IPS DF 19.7 (cell line): ENCODE data around the gene TXLNB.

Experiments used
- DNase-seq: peaks from one replicate; pipeline ENCODE4 v3.0.0-alpha.2; 2013; ENCODE audit warnings: low read depth, low spot score

TXLNB gene

DNA sequence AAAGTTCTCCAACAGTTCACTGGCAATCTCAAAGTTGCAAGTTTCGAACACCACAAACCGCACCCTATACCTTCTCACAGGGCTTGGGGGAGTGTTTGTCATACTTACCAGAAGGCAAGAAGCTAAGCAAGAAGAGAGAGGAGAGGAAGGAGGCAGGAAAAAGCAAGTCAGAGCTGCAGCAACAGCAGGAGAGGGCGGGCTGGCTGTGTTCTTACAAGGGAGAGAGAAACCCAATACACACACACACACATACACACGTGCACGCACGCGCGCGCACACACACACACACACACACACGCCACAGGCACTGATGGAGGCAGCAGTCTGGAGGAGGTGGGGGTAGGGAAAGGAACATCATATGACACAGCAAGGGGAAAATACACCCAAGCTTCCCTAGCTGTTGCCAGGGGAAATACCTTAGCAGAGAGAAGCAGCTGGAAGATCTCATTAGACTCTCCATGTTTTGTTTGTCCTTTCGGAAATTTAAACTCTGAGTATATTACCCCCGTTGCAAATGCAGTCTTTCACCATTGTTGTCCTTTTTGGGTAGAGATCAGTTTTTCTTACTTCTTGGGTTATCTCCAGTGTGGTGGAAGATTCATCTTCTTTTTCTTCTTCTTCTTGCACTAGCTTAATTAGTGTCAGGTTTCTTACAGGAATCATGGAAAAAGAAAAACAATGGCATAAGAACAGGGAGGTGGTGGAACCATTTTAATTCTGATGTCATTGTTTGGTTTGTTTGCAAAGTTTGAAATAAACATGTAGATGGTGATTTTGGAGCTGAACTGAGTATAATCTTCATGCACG, at the start of gene TXLNB:
TXLNB (minus strand) TSS at position 186 of the 807 bp plus-strand sequence. CDS start 3,099 bp downstream, outside the sequence.
- no peak for DNase-seq

DNA sequence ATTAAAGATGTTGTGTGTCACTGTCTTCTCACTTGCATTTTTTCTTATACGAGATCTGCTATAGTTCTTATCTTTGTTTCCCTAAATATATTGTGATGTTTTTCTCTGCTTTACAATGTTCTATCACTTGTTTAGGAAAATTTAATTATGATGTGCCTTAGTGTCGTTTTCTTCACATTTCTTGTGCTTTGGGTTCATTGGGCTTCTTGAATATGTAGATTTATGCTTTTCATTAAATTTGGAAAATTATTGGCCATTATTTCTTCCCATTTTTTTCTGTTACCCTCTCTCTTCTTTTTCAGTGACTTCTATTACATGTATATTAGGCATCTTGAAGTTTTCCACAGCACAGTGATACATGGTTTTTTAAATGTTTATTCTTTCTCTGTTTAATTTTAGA, 49.3 kb upstream of the TXLNB start:
- DNase-seq, result no peak

DNA sequence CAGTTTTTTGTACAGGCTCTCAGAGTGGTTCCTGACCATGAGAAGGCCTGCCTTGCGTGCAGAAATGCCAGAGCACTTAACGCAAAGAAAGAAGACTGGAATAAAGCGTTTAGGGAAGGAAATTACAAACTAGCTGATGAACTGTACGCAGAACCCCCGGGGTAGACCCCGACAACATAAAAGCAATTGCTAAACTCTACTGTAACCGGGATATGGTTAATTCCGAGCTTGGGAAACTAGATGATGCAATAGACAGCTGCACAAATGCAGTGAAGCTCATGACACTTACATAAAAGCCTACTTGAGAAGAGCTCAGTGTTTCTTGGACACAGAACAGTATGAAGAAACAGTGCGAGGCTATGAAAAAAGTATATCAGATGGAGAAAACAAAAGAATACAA, 47.0 kb upstream of the TXLNB start:
- DNase-seq, result no peak

DNA sequence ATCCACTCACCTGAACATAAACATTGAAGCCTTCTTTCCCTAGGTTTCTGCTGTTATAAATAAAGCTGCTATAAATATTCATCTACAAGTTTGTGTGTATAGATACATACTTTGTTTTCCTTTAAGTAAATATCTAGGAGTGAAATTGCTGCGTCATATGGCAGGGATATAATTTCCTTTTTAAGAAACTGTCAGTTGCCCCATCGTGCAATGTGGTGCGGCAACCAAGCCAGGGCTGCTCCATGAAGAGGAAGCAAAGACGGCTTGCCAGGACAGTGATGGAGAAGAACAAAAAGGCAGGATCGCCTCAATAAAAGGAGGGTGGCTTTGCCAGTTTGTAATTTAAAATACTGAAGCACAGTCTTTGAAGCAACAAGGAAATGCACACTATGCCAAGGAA, 46.0 kb upstream of the TXLNB start:
- no peak for DNase-seq

DNA sequence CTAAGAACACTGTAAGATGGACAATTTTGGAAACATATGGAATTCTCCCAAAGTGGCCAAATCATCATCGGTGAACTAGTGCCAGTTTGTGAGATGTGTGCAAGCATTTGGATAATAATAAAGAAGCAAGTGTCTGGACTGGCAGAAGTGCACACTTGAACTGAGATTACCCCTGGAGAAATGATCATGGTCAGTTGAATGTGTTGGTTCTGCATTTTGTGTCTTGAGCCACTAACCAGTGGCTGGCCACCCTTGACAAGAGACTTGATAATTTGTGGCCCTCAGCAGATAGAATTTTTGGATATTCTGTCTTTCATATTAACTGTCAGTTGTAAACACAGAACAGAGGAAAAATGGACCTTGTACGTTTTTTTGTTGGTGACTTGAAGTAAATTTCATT, 45.2 kb upstream of the TXLNB start:
- DNase-seq, result no peak

DNA sequence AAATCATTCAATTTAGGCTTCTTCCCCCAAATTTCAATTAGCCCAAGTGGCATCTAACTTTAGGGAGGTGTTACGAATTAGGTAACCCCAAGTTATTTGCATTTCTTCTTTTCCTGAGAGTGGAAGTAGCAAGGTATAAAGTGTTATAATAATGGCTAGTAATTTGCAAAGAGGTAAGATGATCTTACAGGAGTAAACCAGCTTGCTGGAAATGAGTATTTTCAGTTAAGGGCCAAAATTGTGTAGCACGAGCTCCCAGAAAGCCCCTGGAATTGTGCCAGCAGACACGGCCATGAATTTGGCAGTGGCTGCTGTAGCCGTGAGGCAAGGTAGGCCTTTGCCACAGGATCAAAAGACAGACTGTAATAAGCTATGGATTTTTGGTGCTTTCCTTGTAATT, 44.7 kb upstream of the TXLNB start:
- DNase-seq, result no peak

DNA sequence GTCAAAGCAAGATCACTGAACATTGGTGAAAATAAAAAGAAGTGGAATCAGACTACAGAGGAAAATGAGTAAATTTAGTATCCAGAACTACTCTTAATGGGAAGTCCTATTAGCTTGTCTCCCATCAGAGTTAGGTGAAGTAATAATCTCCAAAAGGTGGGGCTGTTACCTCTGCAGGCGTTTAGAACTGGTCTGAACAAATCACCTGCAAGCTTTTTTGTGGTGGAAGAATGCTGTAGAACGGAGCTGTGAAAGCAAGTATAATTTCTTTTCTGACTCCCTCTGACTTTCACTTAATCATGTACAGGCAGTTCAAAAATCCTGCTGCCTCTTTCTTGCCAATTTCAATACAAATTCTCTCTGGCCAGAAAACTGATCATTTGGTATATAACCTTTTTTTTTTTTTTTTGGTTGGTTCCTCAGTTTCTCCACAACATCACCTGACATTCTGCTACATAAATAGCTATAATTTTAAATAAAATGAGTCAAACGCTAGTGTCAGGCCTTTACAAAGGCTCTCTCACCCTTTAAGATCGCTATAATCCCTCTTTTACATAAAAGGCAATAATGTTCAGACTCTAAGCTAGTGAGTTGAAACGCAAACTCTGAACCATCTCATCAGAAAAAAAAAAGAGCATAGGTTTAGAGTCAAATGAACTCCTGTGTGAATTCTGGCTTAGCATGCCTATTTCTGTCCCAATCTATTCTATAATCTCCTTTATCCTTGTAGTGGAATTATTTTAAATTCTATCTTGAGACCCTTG, 43.8 kb upstream of the TXLNB start:
- no peak for DNase-seq

DNA sequence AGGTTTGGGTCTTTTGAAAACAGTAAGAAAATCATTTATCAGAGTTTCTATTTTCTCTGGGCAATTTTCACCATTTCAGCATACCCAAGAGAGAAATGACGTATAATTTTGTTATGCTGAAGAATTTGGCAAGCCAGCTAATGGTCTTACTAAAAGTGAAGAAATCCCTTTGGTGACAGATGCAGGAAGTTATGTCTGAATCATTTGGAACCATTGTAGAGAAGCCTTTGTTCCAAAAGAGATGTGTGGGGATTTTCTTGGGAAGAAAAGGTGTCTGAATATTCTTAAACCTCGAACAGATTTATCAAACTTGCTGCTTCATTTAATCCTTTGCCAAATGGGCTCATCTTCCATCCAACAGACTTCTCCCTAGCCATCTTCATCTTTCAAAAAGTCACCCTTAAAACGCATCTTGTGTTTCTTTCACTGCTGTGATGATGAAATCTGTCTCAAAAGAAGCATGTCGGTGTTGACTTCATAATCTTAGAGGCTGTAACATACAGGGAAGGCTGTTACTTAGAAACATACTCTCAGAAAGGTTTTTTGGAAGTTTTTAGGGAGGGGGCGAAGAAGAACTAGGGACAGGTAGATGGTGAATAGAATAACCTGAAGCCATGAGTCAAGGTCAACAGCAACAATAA, 43.1 kb upstream of the TXLNB start:
- DNase-seq, result no peak

DNA sequence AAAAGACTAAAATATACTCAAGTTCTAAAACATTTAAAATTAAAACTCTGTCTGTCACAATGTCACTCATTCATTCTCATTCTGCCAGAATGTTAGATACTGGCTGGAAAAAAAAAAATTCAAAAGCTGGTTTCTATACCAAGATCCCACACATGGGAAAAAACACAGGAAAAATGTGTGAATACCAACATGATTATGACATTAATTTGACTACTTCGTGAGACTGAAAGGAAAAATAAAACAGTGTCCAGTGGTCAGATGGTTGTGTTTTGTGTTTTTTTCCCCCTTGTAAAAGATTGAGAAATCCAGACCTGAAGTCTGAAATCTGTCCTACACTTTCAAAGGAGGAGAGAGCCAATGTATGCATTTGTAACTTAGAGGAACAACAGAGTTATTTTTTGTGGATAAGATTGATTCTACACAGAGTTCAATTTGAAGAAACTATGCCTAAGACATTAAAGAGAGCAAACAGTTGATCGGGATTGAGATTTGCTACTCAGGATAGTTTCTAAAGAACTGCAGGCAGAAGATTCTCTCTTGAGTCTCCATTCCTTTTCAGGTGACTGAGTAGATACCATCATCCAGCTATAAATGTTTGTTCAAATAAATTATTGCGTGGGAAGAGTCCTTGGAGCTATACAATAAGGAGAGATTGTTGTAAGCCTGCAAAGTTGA, 39.2 kb upstream of the TXLNB start:
- no peak for DNase-seq

DNA sequence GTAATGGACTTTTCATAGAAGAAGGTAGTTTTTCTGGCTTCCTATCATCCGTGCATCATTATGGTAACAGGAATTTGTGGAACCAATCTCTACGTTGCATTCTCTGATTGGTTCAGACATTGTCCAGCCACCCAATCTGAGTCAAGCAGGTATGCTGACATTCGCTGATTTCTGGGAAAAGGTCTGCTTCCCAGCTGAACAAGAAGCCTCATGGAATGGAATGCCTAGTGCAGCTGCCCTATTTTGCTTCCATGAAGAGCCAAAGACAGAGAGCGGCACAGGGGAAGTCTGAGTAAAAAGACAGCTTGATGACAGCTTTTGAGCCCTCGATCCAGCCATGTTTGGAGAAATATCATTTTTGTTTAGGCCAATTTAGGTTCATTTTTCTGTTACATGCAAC, 38.5 kb upstream of the TXLNB start:
- no peak for DNase-seq

DNA sequence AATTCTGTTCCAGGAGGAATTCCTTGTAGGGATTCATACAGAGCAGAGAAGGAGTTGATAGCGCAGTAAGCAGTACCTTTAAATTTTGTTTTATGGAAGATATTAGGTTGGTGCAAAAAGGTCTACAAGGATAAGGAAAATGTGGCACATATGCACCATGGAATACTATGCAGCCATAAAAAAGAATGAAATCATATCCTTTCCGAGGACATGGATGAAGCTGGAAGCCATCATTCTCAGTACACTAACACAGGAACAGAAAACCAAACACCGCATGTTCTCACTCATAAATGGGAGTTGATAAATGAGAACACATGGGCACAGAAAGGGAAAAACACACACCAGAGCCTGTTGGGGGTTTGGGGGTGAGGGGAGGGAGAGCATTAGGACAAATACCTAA, 37.4 kb upstream of the TXLNB start:
- no peak for DNase-seq

DNA sequence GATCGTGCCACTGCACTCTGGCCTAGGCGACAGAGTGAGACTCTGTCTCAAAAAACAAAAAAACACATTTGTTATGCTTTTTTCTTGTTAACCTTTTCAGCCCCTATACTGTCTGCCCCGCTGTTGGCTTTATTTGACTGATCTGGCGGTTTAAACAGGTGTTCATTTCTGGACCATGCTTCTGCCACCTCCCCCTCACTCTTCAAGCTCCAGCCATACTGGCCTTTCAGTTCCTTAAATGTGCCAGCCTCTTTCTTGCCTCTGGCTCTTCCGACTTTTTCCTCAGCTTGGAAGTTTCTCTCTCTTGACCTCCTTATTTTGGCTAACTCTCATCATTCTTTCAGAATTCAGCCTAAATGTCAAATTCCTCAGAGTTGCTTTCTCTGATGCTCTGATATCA, 35.2 kb upstream of the TXLNB start:
- DNase-seq, result no peak

DNA sequence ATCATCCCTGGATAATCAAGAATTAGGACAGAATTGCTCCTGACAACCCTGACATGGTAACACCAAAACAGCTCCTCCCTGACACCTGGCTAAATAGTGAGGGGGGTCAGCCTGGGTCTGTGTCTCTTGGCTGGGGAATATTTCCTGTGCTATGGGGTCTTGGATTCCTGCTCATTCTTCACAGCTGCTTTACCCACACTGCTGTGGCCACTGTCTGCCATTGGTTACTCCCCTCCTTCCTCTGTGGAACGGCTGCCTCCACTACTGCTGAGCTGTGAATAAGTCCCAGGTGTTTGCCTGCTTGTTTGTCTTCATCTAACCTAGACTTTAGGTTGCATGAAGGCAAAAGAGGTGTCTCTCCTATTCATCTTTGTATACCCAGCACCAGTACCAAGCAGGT, 33.9 kb upstream of the TXLNB start:
- no peak for DNase-seq

DNA sequence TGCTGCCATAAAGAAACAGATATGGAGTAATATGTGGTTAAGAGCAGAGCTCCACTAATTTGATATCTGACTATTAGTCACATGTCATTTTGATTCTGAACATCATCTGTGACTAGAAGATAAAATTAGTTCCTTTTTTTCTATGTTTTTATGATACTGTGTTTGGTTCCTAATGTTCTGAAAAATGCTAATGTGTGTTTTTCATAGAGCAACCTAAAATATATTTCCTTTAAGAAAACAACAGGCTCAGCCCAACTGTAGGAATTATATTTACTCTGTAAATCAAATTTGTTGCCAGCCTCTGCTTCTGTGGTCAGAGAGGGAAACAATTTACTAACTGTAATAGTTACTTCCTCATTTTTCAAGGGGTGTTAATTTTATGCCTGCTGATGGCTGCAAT, 33.3 kb upstream of the TXLNB start:
- DNase-seq, result no peak

DNA sequence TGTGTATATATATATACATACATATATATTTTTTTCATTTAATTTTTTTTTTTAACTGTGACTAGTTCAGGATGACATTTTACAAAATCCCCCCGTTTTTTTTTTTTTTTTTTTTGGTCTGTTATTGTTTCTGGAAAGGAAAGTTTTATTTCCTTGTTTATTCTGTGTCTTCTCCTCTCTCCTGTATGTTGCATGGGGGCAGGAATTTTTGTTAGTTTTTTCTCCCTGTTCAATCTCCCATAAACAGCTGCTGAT, 32.4 kb upstream of the TXLNB start:
- DNase-seq, result no peak

DNA sequence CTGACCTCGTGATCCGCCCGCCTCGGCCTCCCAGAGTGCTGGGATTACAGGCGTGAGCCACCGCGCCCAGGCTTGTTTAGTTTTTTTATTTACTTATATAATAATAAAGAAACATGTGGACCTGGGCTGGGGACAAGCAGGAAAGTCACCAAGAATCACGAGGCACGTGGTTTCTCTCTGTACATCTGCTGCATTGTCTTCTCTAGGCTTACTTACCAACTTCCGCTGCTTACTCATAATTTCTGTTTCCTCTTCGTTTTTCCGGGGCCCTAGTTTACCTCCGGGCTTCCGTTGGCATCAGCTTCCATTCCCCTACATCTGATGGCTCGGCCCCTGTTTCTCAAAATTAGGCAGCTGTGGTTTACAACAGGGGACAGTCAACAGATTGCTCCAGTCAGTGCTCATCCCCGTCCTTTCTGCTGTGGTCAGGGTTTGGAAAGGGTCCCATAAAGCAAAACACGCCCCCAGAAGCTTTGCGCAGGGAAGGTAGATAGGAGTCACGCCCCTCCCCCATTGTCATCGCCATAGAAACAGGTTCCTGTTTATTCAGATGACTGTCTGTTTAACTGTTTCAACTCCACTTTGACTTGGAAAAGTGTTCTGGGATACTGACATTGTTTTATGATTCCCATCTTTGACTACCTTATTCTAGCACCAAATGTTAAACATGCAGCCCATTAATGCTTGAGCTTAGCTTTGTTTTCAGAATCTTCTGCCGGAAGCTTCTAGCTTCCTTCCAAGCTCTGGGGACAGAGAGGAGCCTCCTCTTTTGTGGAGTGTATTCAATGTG, 31.9 kb upstream of the TXLNB start:
- peak; percentile 65 for DNase-seq

DNA sequence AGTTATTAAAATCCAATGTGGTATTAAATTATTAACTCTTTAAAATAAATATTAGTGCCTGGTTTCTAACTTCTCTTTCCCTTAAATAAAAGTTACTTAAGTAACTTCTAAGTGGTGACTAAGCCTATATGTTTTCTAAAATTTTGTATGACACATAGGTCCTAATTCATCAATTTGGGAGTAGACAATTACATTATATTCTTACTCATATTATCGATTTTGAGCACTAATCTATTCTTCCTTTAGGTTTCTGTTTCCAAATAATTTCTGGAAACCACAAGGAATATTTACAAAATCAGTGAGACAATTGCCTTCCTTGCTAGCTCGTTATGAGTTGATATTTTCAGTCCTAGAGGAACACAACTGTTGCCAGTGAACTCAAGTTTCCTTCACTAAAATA, 28.3 kb upstream of the TXLNB start:
- DNase-seq, result no peak

DNA sequence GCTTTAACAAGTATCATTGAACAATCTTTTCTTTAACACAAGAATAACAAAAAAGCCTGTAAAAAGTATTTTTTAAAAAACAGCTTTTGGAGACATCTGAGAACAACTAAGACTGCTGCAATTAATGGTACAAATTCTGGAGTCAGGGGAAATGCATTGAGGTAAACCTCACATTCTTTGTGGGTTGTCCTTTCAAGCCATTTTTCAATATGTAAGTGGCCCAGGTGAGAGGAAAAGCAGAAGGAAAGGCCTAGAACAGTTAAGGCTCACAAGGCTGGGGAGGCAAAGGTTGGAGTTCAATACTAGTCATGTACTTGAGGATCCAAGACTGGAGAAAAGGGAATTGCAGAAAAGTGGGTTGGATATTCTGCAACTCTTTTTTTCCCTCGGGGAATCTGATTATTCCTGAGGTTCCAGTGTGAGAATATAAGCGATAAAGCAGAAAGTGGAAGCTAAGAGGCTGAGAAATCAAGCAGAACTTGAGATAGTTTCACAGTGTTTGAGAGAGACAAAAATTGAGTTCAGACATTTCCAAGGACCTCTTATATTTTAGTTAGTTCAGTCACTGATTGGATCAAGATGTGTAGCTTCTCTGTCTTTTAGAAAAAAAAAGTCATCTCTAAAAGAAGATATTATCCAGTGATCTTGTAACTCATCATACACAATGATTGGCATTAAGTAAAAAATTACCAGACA, 25.0 kb upstream of the TXLNB start:
- no peak for DNase-seq

DNA sequence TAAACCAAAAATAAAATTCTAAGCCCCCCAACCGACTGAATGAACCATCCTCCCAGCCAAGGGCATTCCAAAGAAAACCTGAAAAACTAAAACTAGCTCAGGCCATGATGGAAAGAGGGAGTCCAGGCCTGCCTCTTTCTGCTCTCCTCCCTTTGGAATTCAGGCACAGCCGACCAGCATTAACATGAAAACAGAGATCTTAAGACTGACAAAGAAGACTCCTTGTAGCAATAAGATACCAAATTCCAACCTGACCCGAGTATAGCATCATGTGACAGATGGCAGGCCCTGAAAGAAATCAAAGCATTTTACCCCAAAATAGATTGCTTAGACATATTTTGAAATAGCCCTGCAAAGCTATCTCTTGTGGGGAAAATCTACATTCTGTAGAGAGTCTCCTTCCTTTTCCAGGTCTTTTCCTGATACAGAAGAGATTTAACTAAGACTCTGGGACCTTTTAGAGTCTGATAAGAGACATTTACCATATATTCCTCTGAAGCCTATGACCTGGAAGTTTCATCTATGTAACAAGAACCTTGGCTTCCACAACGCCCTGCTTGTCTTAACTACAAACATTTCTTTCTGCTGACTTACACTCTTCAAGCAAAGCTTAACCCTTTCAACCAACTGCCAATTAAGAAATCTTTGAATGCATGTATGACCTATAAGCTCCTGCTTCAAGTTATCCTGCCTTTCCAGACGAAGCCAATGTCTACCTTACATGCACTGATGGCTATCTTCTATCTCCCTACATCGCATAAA, 22.2 kb upstream of the TXLNB start:
- peak; percentile 92 for DNase-seq

DNA sequence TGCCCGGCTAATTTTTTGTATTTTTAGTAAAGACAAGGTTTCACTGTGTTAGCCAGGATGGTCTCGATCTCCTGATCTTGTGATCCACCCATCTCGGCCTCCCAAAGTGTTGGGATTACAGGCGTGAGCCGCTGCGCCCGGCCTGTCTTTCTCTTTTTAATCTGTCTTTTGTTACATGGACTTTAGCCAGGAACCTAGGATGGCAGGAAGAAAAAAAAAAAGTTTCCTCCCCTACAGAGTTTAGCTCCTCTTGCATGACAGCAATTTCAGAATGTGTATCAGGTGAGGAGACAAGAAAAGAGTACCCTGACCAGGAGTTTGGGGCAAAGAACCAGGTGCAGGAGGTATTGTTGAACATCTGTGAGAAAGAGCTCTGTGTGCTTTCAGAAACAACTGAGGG, 21.4 kb upstream of the TXLNB start:
- DNase-seq, result peak; percentile 52
